Subcutaneous abdominal adipose tissue (tissue), 5 donors: ENCODE results near the gene RHCG.

Experiments used
- H3K27ac ChIP-seq: one replicate; pipeline ENCODE4 v1.7.0; 2013; ENCODE audit warnings: low read depth, mild to moderate bottlenecking, inconsistent platforms, low read length, moderate library complexity
- H3K27me3 ChIP-seq, 5 donors: one replicate each; pipeline ENCODE4 v1.7.0; 2013; ENCODE audit warnings: low read length in 5 of 5, inconsistent platforms in 1 of 5; ENCODE audit not compliant: control insufficient read depth in 5 of 5, insufficient read depth in 4 of 5
- H3K36me3 ChIP-seq, 5 donors: one replicate each; pipeline ENCODE4 v1.7.0; 2013; ENCODE audit warnings: low read length in 5 of 5; ENCODE audit not compliant: control insufficient read depth in 5 of 5, insufficient read depth in 5 of 5
- H3K4me1 ChIP-seq, 5 donors: one replicate each; pipeline ENCODE4 v1.7.0; 2013; ENCODE audit warnings: low read length in 5 of 5, mild to moderate bottlenecking in 3 of 5, moderate library complexity in 1 of 5; ENCODE audit not compliant: control insufficient read depth in 5 of 5, insufficient read depth in 5 of 5
- H3K4me3 ChIP-seq, 5 donors: one replicate each; pipeline ENCODE4 v1.7.0; 2013; ENCODE audit warnings: low read length in 5 of 5, low read depth in 1 of 5
- H3K9ac ChIP-seq, 5 donors: one replicate each; pipeline ENCODE4 v1.7.0; 2013; ENCODE audit warnings: low read length in 5 of 5, mild to moderate bottlenecking in 4 of 5, moderate library complexity in 3 of 5
- H3K9me3 ChIP-seq, 5 donors: one replicate each; pipeline ENCODE4 v1.7.0; 2013; ENCODE audit warnings: low read length in 5 of 5; ENCODE audit not compliant: control insufficient read depth in 5 of 5
- donor health status: healthy.
- donor health status: healthy.
- donor health status: healthy.
- donor health status: healthy.
- donor health status: healthy.

The RHCG gene

GRCh38 chr15:89526181-89526580 lies 29.8 kb upstream of the RHCG start:
- Histone ChIP-seq H3K4me1 (no peaks in the 10 kb centered on the region), H3K9ac (no peak overlapping the region)

GRCh38 chr15:89524184-89524583 lies 27.8 kb upstream of the RHCG start:
- Histone ChIP-seq H3K9ac (no peak overlapping the region), H3K4me1 (no peaks in the 10 kb centered on the region), H3K27ac (no peak overlapping the region), H3K9me3 (peaks cover 2 to 9% (median 8%) of the 10 kb centered on the region in 5 donors), H3K4me3 (no peak overlapping the region), H3K36me3 (no peaks in the 10 kb centered on the region), H3K27me3 (peaks cover 0 to 6% (median 3%) of the 10 kb centered on the region in 5 donors)

More at GRCh38 chr15:89526181-89526580, 29.8 kb upstream of the RHCG start:
- Histone ChIP-seq H3K9me3 (peaks cover 0 to 3% (median 2%) of the 10 kb centered on the region in 5 donors), H3K4me3 (no peak overlapping the region), H3K27ac (no peak overlapping the region), H3K36me3 (no peaks in the 10 kb centered on the region), H3K27me3 (peaks cover 0 to 6% (median 3%) of the 10 kb centered on the region in 5 donors)

GRCh38 chr15:89523101-89523500 lies 26.7 kb upstream of the RHCG start:
- no peaks in the 10 kb centered on the region for H3K36me3 ChIP-seq
- peaks cover 2 to 9% (median 8%) of the 10 kb centered on the region in 5 donors for H3K9me3 ChIP-seq
- H3K9ac ChIP-seq: no peak overlapping the region
- no peaks in the 10 kb centered on the region for H3K4me1 ChIP-seq
- H3K4me3 ChIP-seq: no peak overlapping the region
- H3K27me3 ChIP-seq: peaks cover 0 to 6% (median 3%) of the 10 kb centered on the region in 5 donors
- H3K27ac ChIP-seq: no peak overlapping the region

- H3K9me3 ChIP-seq: peaks cover 2 to 9% (median 8%) of the 10 kb centered on the region in 5 donors
- H3K4me1 ChIP-seq: no peaks in the 10 kb centered on the region
- no peak overlapping the region for H3K9ac ChIP-seq
- no peak overlapping the region for H3K27ac ChIP-seq
- no peaks in the 10 kb centered on the region for H3K36me3 ChIP-seq
- peaks cover 0 to 10% (median 3%) of the 10 kb centered on the region in 5 donors for H3K27me3 ChIP-seq
- no peak overlapping the region for H3K4me3 ChIP-seq
Observed at GRCh38 chr15:89521605-89522004, 25.2 kb upstream of the RHCG start.

- no peak overlapping the region for H3K4me3 ChIP-seq
- H3K27me3 ChIP-seq: peaks cover 0 to 14% (median 7%) of the 10 kb centered on the region in 5 donors
- no peaks in the 10 kb centered on the region for H3K9me3 ChIP-seq
- H3K9ac ChIP-seq: no peak overlapping the region
- H3K4me1 ChIP-seq: no peaks in the 10 kb centered on the region
- no peaks in the 10 kb centered on the region for H3K36me3 ChIP-seq
- no peak overlapping the region for H3K27ac ChIP-seq
Observed at GRCh38 chr15:89515477-89515876, 19.1 kb upstream of the RHCG start.

GRCh38 chr15:89514596-89515406 lies 18.4 kb upstream of the RHCG start:
- Histone ChIP-seq H3K9me3 (no peaks in the 10 kb centered on the region), H3K4me1 (no peaks in the 10 kb centered on the region), H3K4me3 (no peak overlapping the region), H3K27me3 (peaks cover 0 to 14% (median 7%) of the 10 kb centered on the region in 5 donors), H3K9ac (no peak overlapping the region), H3K27ac (no peak overlapping the region), H3K36me3 (no peaks in the 10 kb centered on the region)

- Histone ChIP-seq H3K36me3 (no peaks in the 10 kb centered on the region), H3K27ac (no peak overlapping the region), H3K4me1 (no peaks in the 10 kb centered on the region), H3K27me3 (peaks cover 0 to 14% (median 7%) of the 10 kb centered on the region in 5 donors), H3K9ac (no peak overlapping the region), H3K4me3 (no peak overlapping the region), H3K9me3 (no peaks in the 10 kb centered on the region)
Observed at GRCh38 chr15:89514186-89514585, 17.8 kb upstream of the RHCG start.

GRCh38 chr15:89513284-89513683 lies 16.9 kb upstream of the RHCG start:
- Histone ChIP-seq H3K36me3 (no peaks in the 10 kb centered on the region), H3K27me3 (peaks cover 0 to 14% (median 7%) of the 10 kb centered on the region in 5 donors), H3K4me3 (no peak overlapping the region), H3K9ac (no peak overlapping the region), H3K27ac (no peak overlapping the region), H3K4me1 (no peaks in the 10 kb centered on the region), H3K9me3 (no peaks in the 10 kb centered on the region)

- H3K27ac ChIP-seq: no peak overlapping the region
- H3K27me3 ChIP-seq: peaks cover 0 to 14% (median 7%) of the 10 kb centered on the region in 5 donors
- no peaks in the 10 kb centered on the region for H3K4me1 ChIP-seq
- no peaks in the 10 kb centered on the region for H3K36me3 ChIP-seq
- no peaks in the 10 kb centered on the region for H3K9me3 ChIP-seq
- no peak overlapping the region for H3K9ac ChIP-seq
- no peak overlapping the region for H3K4me3 ChIP-seq
Observed at GRCh38 chr15:89512631-89513030, 16.2 kb upstream of the RHCG start.

- Histone ChIP-seq H3K9me3 (peaks cover 0 to 7% (median 0%) of the 10 kb centered on the region in 5 donors), H3K4me3 (no peak overlapping the region), H3K9ac (no peak overlapping the region), H3K36me3 (no peaks in the 10 kb centered on the region), H3K4me1 (no peaks in the 10 kb centered on the region), H3K27ac (no peak overlapping the region), H3K27me3 (peaks cover 0 to 14% (median 7%) of the 10 kb centered on the region in 5 donors)
Observed at GRCh38 chr15:89506026-89506686, 9.8 kb upstream of the RHCG start.
